IMR-90 (cell line): Measurements from ENCODE around the gene PKIG. TPM values are rescaled to one million over a fixed set of nuclear protein-coding genes. Genes with fewer than 3 reads are reported as not detected.

Source experiments
- ATAC-seq: fragments of 200-7000 bp; cut with Tn5 transposase; 2 replicates; pipeline ENCODE4 v1.9.1; 2020; ENCODE audit warnings: low read depth, mild to moderate bottlenecking, moderate library complexity
- BruUV-seq: library from RNA; stranded (reverse); fragments of 400-500 nt; replicated peaks from 2 replicates; lab custom pipeline; 2021; lab: Mats Ljungman, UMichigan
- CTCF ChIA-PET: fragments of 300-600 bp; formaldehyde crosslinking; extraction: SDS; loops from one replicate; lab custom pipeline; 2021; ENCODE audit warnings: antibody characterized with exemption; lab: Yijun Ruan, JAX
- POLR2A ChIA-PET: fragments of 300-600 bp; sonication (Branson Sonifier 250); formaldehyde crosslinking; loops from one replicate; lab custom pipeline; 2022; ENCODE audit warnings: antibody characterized with exemption; ENCODE audit not compliant: unreplicated experiment; lab: Charles Lee
- DNase-seq: peaks from one replicate; pipeline ENCODE4 v3.0.0; 2013
- H2AFZ ChIP-seq: replicated peaks from 2 replicates; pipeline ENCODE3; 2013; ENCODE audit warnings: low read length, mild to moderate bottlenecking; ENCODE audit not compliant: poor library complexity
- H2AK5ac ChIP-seq: 2 replicates; pipeline ENCODE4 v1.6.1; 2013; ENCODE audit warnings: low read depth, low read length, inconsistent platforms
- H2AK9ac ChIP-seq: replicated peaks from 2 replicates; pipeline ENCODE3; 2013; ENCODE audit warnings: mild to moderate bottlenecking, low read depth, low read length, moderate library complexity; ENCODE audit not compliant: poor library complexity
- H2BK120ac ChIP-seq: 2 replicates; pipeline ENCODE4 v1.6.1; 2013; ENCODE audit warnings: low read depth, low read length, inconsistent platforms
- H2BK15ac ChIP-seq: 3 replicates; pipeline ENCODE4 v1.6.1; 2013; ENCODE audit warnings: low read depth, low read length, inconsistent platforms
- H2BK20ac ChIP-seq: 2 replicates; pipeline ENCODE4 v1.6.1; 2013; ENCODE audit warnings: low read depth, mild to moderate bottlenecking, inconsistent platforms, low read length, moderate library complexity
- H2BK5ac ChIP-seq: 2 replicates; pipeline ENCODE4 v1.6.1; 2013; ENCODE audit warnings: mild to moderate bottlenecking, low read depth, low read length, inconsistent platforms; ENCODE audit not compliant: poor library complexity, severe bottlenecking
- H3K14ac ChIP-seq: replicated peaks from 2 replicates; pipeline ENCODE4 v1.6.1; 2013; ENCODE audit warnings: low read depth, low read length, inconsistent platforms
- H3K18ac ChIP-seq: 2 replicates; pipeline ENCODE4 v1.6.1; 2013; ENCODE audit warnings: low read depth, low read length, control low read depth
- H3K23ac ChIP-seq: 2 replicates; pipeline ENCODE4 v1.6.1; 2013; ENCODE audit warnings: low read depth, low read length, inconsistent platforms
- H3K27ac ChIP-seq: 2 replicates; pipeline ENCODE4 v1.5.1; 2013; ENCODE audit warnings: mild to moderate bottlenecking, control low read depth, low read length; ENCODE audit not compliant: insufficient read depth
- H3K27me3 ChIP-seq: 2 replicates; pipeline ENCODE4 v1.6.1; 2013; ENCODE audit warnings: low read length; ENCODE audit not compliant: control insufficient read depth, insufficient read depth
- H3K36me3 ChIP-seq: 2 replicates; pipeline ENCODE4 v1.6.1; 2013; ENCODE audit warnings: low read length, mixed read lengths; ENCODE audit not compliant: control insufficient read depth, insufficient read depth
- H3K4ac ChIP-seq: 2 replicates; pipeline ENCODE4 v1.6.1; 2013; ENCODE audit warnings: low read depth, low read length, inconsistent platforms
- H3K4me1 ChIP-seq: 2 replicates; pipeline ENCODE4 v1.6.1; 2013; ENCODE audit warnings: low read length, mixed read lengths; ENCODE audit not compliant: control insufficient read depth, insufficient read depth
- H3K4me2 ChIP-seq: 2 replicates; pipeline ENCODE4 v1.6.1; 2013; ENCODE audit warnings: low read depth, mild to moderate bottlenecking, control low read depth, low read length, moderate library complexity
- H3K4me3 ChIP-seq: 2 replicates; pipeline ENCODE4 v1.5.1; 2013; ENCODE audit warnings: low read depth, mild to moderate bottlenecking, control low read depth, low read length, moderate library complexity; ENCODE audit not compliant: insufficient read depth
- H3K56ac ChIP-seq: 2 replicates; pipeline ENCODE4 v1.6.1; 2013; ENCODE audit warnings: low read length, inconsistent platforms; ENCODE audit not compliant: insufficient read depth; ENCODE audit errors: extremely low read depth
- H3K79me1 ChIP-seq, 2 experiments: 2 replicates each; pipeline ENCODE4 v1.6.1; 2013; ENCODE audit warnings: low read length in 2 of 2, inconsistent platforms in 1 of 2, low read depth in 1 of 2
- H3K9ac ChIP-seq: 2 replicates; pipeline ENCODE4 v1.6.1; 2013; ENCODE audit warnings: low read depth, low read length, control low read depth
- H3K9me1 ChIP-seq: 2 replicates; pipeline ENCODE4 v1.6.1; 2013; ENCODE audit warnings: low read length, inconsistent platforms; ENCODE audit not compliant: insufficient read depth
- H3K9me3 ChIP-seq: 2 replicates; pipeline ENCODE4 v1.6.1; 2013; ENCODE audit warnings: low read length; ENCODE audit not compliant: control insufficient read depth, insufficient read depth
- H4K20me1 ChIP-seq: 2 replicates; pipeline ENCODE4 v1.6.1; 2013; ENCODE audit warnings: low read length, inconsistent platforms; ENCODE audit not compliant: insufficient read depth
- H4K5ac ChIP-seq: 2 replicates; pipeline ENCODE4 v1.6.1; 2013; ENCODE audit warnings: mild to moderate bottlenecking, low read depth, low read length, control low read depth
- H4K8ac ChIP-seq, 2 experiments: 2 replicates each; pipeline ENCODE4 v1.6.1; 2013; ENCODE audit warnings: low read depth in 2 of 2, low read length in 2 of 2, control low read depth in 1 of 2, inconsistent platforms in 1 of 2
- H4K91ac ChIP-seq: 2 replicates; pipeline ENCODE4 v1.6.1; 2013; ENCODE audit warnings: low read depth, low read length, inconsistent platforms; ENCODE audit not compliant: insufficient read depth
- CHD1 ChIP-seq: IDR thresholded peaks from 2 replicates; pipeline ENCODE4 v1.6.1; 2012; ENCODE audit warnings: low read depth, low read length, improper control_type of control experiment
- CTCF ChIP-seq: conservative IDR thresholded peaks from 2 replicates; pipeline ENCODE4 v1.5.1; 2012; ENCODE audit warnings: mild to moderate bottlenecking, low read depth, low read length, improper control_type of control experiment
- ELK1 ChIP-seq: fragments of 150-350 bp; IDR thresholded peaks from 2 replicates; pipeline ENCODE4 v1.6.1; 2016; ENCODE audit warnings: low read depth, mild to moderate bottlenecking, low read length, moderate library complexity, borderline replicate concordance
- FOS ChIP-seq: fragments of 150-350 bp; IDR thresholded peaks from 2 replicates; pipeline ENCODE4 v1.6.1; 2016; ENCODE audit warnings: low read depth, low read length
- MAZ ChIP-seq: IDR thresholded peaks from 2 replicates; pipeline ENCODE4 v1.6.1; 2012; ENCODE audit warnings: low read depth, mild to moderate bottlenecking, low read length, improper control_type of control experiment, moderate library complexity, borderline replicate concordance
- NFE2L2 ChIP-seq: fragments of 150-350 bp; IDR thresholded peaks from 2 replicates; pipeline ENCODE4 v1.6.1; 2016; ENCODE audit warnings: low read depth, mild to moderate bottlenecking, low read length
- POLR2A ChIP-seq: IDR thresholded peaks from 2 replicates; pipeline ENCODE4 v1.6.1; 2012; ENCODE audit warnings: mild to moderate bottlenecking, low read depth, low read length
- RCOR1 ChIP-seq: IDR thresholded peaks from 2 replicates; pipeline ENCODE4 v1.6.1; 2012; ENCODE audit warnings: mild to moderate bottlenecking, low read length, improper control_type of control experiment; ENCODE audit not compliant: insufficient replicate concordance
- SMC3 ChIP-seq: fragments of 150-350 bp; IDR thresholded peaks from 2 replicates; pipeline ENCODE4 v1.6.1; 2016; ENCODE audit warnings: low read depth, mild to moderate bottlenecking, antibody characterized with exemption, low read length, moderate library complexity
- WGBS, 2 experiments: methylation state at CpG; one replicate each; pipeline versions ENCODE4 v1.1.5 to v1.1.7; 2013; ENCODE audit warnings: missing lambda C conversion rate in 2 of 2; ENCODE audit not compliant: insufficient read length in 1 of 2; ENCODE audit errors: extremely low coverage in 2 of 2; 5-methylcytosine and 5-hydroxymethylcytosine counted together
- dilution Hi-C: fragments of 300-500 bp; cut with HindIII; formaldehyde crosslinking; loops from one replicate; pipeline ENCODE4 v1.14.3; 2018; ENCODE audit warnings: low sequenced_read_pairs; ENCODE audit not compliant: unreplicated experiment
- in situ Hi-C: fragments of 300-500 bp; cut with MboI; formaldehyde crosslinking; loops from 3 replicates; pipeline ENCODE4 v1.14.3; 2019; ENCODE audit warnings: low sequenced_read_pairs, inconsistent platforms, mixed read lengths
- intact Hi-C: fragments of 100-400 bp; cut with micrococcal nuclease; formaldehyde crosslinking; loops from 2 replicates; pipeline ENCODE4 v1.10.0; 2022
- polyA plus RNA-seq, 3 experiments: library from polyadenylated mRNA; depleted of rRNA; stranded (reverse); fragments of >200 nt; gene quantifications; 2 replicates each; pipeline ENCODE4 v1.2.3, GENCODE V29; 2012; ENCODE audit warnings: low replicate concordance in 1 of 3
- total RNA-seq: library from RNA; depleted of rRNA; stranded (reverse); fragments of >200 nt; gene quantifications from 2 replicates; pipeline ENCODE4 v1.2.3, GENCODE V29; 2012

The PKIG gene
- total and polyA plus RNA-seq, 2 of the 4 experiments (the other 2 are of a cell fraction), result 78.3 to 89.6 TPM

GRCh38 chr20:44592366-44592765 lies 10.0 kb downstream of the PKIG start:
- Histone ChIP-seq H3K4ac (no peak overlapping the region), H3K23ac (no peak overlapping the region), H3K14ac (no peak overlapping the region), H3K9me1 (peaks cover 18% of the 10 kb centered on the region; the same call in 1 of the 2 replicates), H3K79me1 (peaks cover 8 to 54% of the 10 kb centered on the region in 2 experiments; a peak in 3 of 4 replicates), H3K27me3 (no peaks in the 10 kb centered on the region), H4K91ac (no peak overlapping the region), H2AK5ac (no peak overlapping the region), H4K5ac (no peak overlapping the region), H2BK15ac (no peak overlapping the region), H4K20me1 (no peaks in the 10 kb centered on the region), H4K8ac (no peak overlapping the region), H3K4me1 (peaks cover 11% of the 10 kb centered on the region), H3K36me3 (peaks cover 20% of the 10 kb centered on the region), H3K18ac (no peak overlapping the region), H2BK5ac (no peak overlapping the region), H3K9ac (no peak overlapping the region), H2AFZ (no peak overlapping the region), H3K4me3 (no peak overlapping the region), H3K56ac (no peak overlapping the region), H2BK20ac (no peak overlapping the region), H2AK9ac (no peak overlapping the region), H3K4me2 (no peak overlapping the region), H3K9me3 (no peaks in the 10 kb centered on the region), H2BK120ac (no peak overlapping the region), H3K27ac (no peak overlapping the region)
- CTCF ChIA-PET, result no interaction called here
- POLR2A ChIA-PET, result no interaction called here
- no TSS peak for BruUV-seq
- in situ Hi-C loops, result no loop called here
- dilution Hi-C loops, result no loop called here
- 38% methylated on average over 1 of the region's 3 CpGs; no CpG with 5 or more reads in 1 of the 2 experiments for WGBS, 2 experiments
- no peak for DNase-seq
- TF ChIP-seq MAZ, result no peak
- TF ChIP-seq FOS, result no peak
- TF ChIP-seq CHD1, result no peak
- TF ChIP-seq SMC3, result no peak
- TF ChIP-seq RCOR1, result no peak
- no peak for TF ChIP-seq ELK1
- no peak for TF ChIP-seq NFE2L2
- no peak for TF ChIP-seq CTCF
- TF ChIP-seq POLR2A, result no peak
- intact Hi-C loops, result no loop called here
- no peak for ATAC-seq
